ENCODE data around the gene FAM184B.
"Not testable (repeated sequence)": the region's sequence is repeated elsewhere in the genome, so short reads cannot be mapped to it uniquely, and the experiment has no call there.

FAM184B gene

GRCh38 chr4:17713779-17714178 is 67.6 kb downstream of the FAM184B start:
- Histone ChIP-seq H3K27ac (ENCODE audit: insufficient read depth in 1 of 2, low read depth in 1 of 2, low read length in 2 of 2, poor library complexity in 1 of 2, severe bottlenecking in 2 of 2) (no peak overlapping the region), H3K4me3 (ENCODE audit: control insufficient read depth in 1 of 7, extremely low read depth in 1 of 7, insufficient read depth in 4 of 7, low read depth in 2 of 7, low read length in 6 of 7) (no peak overlapping the region), H3K36me3 (ENCODE audit: control insufficient read depth in 4 of 4, insufficient read depth in 4 of 4, low read length in 3 of 4) (no peaks in the 10 kb centered on the region), H3K27me3 (replicated peaks in 2 of 5; ENCODE audit: control insufficient read depth in 4 of 5, insufficient read depth in 5 of 5, low read length in 4 of 5) (peaks cover 0 to 3% (median 0%) of the 10 kb centered on the region in 5 experiments), H3K4me1 (ENCODE audit: control extremely low read depth in 1 of 4, control insufficient read depth in 4 of 4, insufficient read depth in 4 of 4, low read length in 3 of 4) (no peaks in the 10 kb centered on the region), H3K9me3 (ENCODE audit: control extremely low read depth in 1 of 5, control insufficient read depth in 4 of 5, insufficient read depth in 2 of 5, low read depth in 1 of 5, low read length in 4 of 5) (no peaks in the 10 kb centered on the region)
- WGBS (ENCODE audit: insufficient coverage): 91% methylated on average over 4 of the region's 5 CpGs
- CTCF ChIA-PET: no interaction called here
- POLR2A ChIA-PET: no interaction called here
- no peak for DNase-seq

- 80% methylated on average over 5 of the region's 5 CpGs for WGBS (ENCODE audit: insufficient coverage)
- no peak for DNase-seq
- Histone ChIP-seq H3K36me3 (ENCODE audit: control insufficient read depth in 4 of 4, insufficient read depth in 4 of 4, low read length in 3 of 4) (no peaks in the 10 kb centered on the region), H3K27ac (ENCODE audit: insufficient read depth in 1 of 2, low read depth in 1 of 2, low read length in 2 of 2, poor library complexity in 1 of 2, severe bottlenecking in 2 of 2) (no peak overlapping the region), H3K9me3 (ENCODE audit: control extremely low read depth in 1 of 5, control insufficient read depth in 4 of 5, insufficient read depth in 2 of 5, low read depth in 1 of 5, low read length in 4 of 5) (no peaks in the 10 kb centered on the region), H3K4me1 (ENCODE audit: control extremely low read depth in 1 of 4, control insufficient read depth in 4 of 4, insufficient read depth in 4 of 4, low read length in 3 of 4) (no peaks in the 10 kb centered on the region), H3K4me3 (ENCODE audit: control insufficient read depth in 1 of 7, extremely low read depth in 1 of 7, insufficient read depth in 4 of 7, low read depth in 2 of 7, low read length in 6 of 7) (no peak overlapping the region), H3K27me3 (replicated peaks in 2 of 5; ENCODE audit: control insufficient read depth in 4 of 5, insufficient read depth in 5 of 5, low read length in 4 of 5) (no peaks in the 10 kb centered on the region)
- ChIA-PET CTCF (no interaction called here), POLR2A (no interaction called here)
These were observed 69.3 kb downstream of the FAM184B start for GRCh38 chr4:17712166-17712565.

- H3K4me3 ChIP-seq (ENCODE audit: control insufficient read depth in 1 of 7, extremely low read depth in 1 of 7, insufficient read depth in 4 of 7, low read depth in 2 of 7, low read length in 6 of 7); POLR2A ChIA-PET; H3K36me3 ChIP-seq (ENCODE audit: control insufficient read depth in 4 of 4, insufficient read depth in 4 of 4, low read length in 3 of 4); H3K27me3 ChIP-seq (replicated peaks in 2 of 5; ENCODE audit: control insufficient read depth in 4 of 5, insufficient read depth in 5 of 5, low read length in 4 of 5); H3K27ac ChIP-seq (ENCODE audit: insufficient read depth in 1 of 2, low read depth in 1 of 2, low read length in 2 of 2, poor library complexity in 1 of 2, severe bottlenecking in 2 of 2); H3K4me1 ChIP-seq (ENCODE audit: control extremely low read depth in 1 of 4, control insufficient read depth in 4 of 4, insufficient read depth in 4 of 4, low read length in 3 of 4); DNase-seq; CTCF ChIA-PET; H3K9me3 ChIP-seq (ENCODE audit: control extremely low read depth in 1 of 5, control insufficient read depth in 4 of 5, insufficient read depth in 2 of 5, low read depth in 1 of 5, low read length in 4 of 5): not testable (repeated sequence)
- WGBS (ENCODE audit: insufficient coverage): no CpG with 5 or more reads among the region's 8 CpGs
These were observed 70.2 kb downstream of the FAM184B start for GRCh38 chr4:17711206-17711605.

DNA sequence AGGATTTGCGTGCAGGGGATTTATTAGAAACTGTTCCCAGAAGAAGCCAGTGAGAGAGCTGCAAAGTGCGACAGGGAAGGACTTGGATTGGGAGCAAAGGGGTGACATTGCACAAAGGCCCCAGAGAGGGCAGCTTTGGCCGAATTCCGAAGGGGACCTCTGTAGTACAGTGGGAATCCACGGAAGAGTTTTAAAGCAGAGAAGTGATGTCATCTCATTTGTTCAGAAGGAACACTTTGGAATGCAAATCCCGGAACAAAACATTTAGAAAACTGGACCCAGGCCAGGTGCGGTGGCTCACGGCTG is 71.7 kb downstream of the FAM184B start:
- peaks cover 0 to 2% (median 0%) of the 10 kb centered on the region in 5 experiments for H3K27me3 ChIP-seq (replicated peaks in 2 of 5; ENCODE audit: control insufficient read depth in 4 of 5, insufficient read depth in 5 of 5, low read length in 4 of 5)
- ChIA-PET POLR2A (interaction anchor here (0.6 kb wide), 1 partner anchor 1959 kb away, joined by 3 read pairs; no protein-coding TSS in a partner anchor), CTCF (no interaction called here)
- no peaks in the 10 kb centered on the region for H3K9me3 ChIP-seq (ENCODE audit: control extremely low read depth in 1 of 5, control insufficient read depth in 4 of 5, insufficient read depth in 2 of 5, low read depth in 1 of 5, low read length in 4 of 5)
- H3K4me3 ChIP-seq (ENCODE audit: control insufficient read depth in 1 of 7, extremely low read depth in 1 of 7, insufficient read depth in 4 of 7, low read depth in 2 of 7, low read length in 6 of 7): no peak overlapping the region
- no peak overlapping the region for H3K27ac ChIP-seq (ENCODE audit: insufficient read depth in 1 of 2, low read depth in 1 of 2, low read length in 2 of 2, poor library complexity in 1 of 2, severe bottlenecking in 2 of 2)
- H3K4me1 ChIP-seq (ENCODE audit: control extremely low read depth in 1 of 4, control insufficient read depth in 4 of 4, insufficient read depth in 4 of 4, low read length in 3 of 4): no peaks in the 10 kb centered on the region
- H3K36me3 ChIP-seq (ENCODE audit: control insufficient read depth in 4 of 4, insufficient read depth in 4 of 4, low read length in 3 of 4): no peaks in the 10 kb centered on the region
- WGBS (ENCODE audit: insufficient coverage): 97% methylated on average over 8 of the region's 8 CpGs
- DNase-seq: no peak

DNA sequence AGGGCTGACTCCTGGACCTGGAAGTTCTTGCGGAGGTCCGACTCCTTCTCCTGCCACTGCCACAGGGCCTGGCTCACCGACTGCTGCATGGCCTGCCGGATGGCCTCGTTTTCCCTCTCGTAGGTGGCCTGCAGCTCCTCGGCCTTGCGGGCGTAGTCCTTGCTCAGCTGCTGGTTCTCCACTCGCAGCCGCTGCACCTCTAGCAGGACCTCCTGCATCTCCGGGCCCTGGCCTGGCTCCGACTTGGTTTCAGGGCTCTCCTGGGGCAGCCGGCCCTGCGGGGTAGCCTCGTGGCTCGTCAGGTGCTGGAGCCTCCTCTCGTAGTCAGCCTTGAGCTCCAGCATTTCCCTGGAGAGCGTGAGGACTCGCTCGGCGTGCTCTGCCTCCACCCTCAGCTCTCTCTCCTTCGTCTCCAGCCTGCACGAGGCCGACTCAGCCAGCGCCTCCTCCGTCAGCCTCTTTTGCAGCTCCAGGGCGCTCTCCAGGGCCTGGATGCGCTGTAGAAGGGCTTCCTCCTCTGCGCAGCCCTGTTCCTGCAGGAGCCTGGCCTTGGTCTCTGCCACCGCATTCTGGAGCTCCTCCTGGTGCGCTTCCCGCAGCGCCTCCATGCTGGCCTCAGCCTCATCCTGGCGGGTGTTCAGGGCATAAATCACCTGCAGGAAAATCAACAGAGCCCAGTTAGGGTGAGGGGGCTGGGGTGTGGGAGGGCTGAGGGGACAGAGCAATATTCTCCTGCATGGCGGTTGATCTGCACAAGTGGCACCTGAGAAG is 72.2 kb downstream of the FAM184B start:
- no peak overlapping the region for H3K27ac ChIP-seq (ENCODE audit: insufficient read depth in 1 of 2, low read depth in 1 of 2, low read length in 2 of 2, poor library complexity in 1 of 2, severe bottlenecking in 2 of 2)

GRCh38 chr4:17707671-17708070 is 73.8 kb downstream of the FAM184B start:
- 90% methylated on average over 2 of the region's 2 CpGs for whole genome bisulfite sequencing (ENCODE audit: insufficient coverage)
- no peak for DNase-seq
- no peak overlapping the region for H3K4me3 ChIP-seq (ENCODE audit: control insufficient read depth in 1 of 7, extremely low read depth in 1 of 7, insufficient read depth in 4 of 7, low read depth in 2 of 7, low read length in 6 of 7)
- H3K36me3 ChIP-seq (ENCODE audit: control insufficient read depth in 4 of 4, insufficient read depth in 4 of 4, low read length in 3 of 4): no peaks in the 10 kb centered on the region
- ChIA-PET CTCF (no interaction called here), POLR2A (no interaction called here)
- no peaks in the 10 kb centered on the region for H3K9me3 ChIP-seq (ENCODE audit: control extremely low read depth in 1 of 5, control insufficient read depth in 4 of 5, insufficient read depth in 2 of 5, low read depth in 1 of 5, low read length in 4 of 5)
- H3K27me3 ChIP-seq (replicated peaks in 2 of 5; ENCODE audit: control insufficient read depth in 4 of 5, insufficient read depth in 5 of 5, low read length in 4 of 5): peaks cover 0 to 2% (median 0%) of the 10 kb centered on the region in 5 experiments
- no peak overlapping the region for H3K27ac ChIP-seq (ENCODE audit: insufficient read depth in 1 of 2, low read depth in 1 of 2, low read length in 2 of 2, poor library complexity in 1 of 2, severe bottlenecking in 2 of 2)
- H3K4me1 ChIP-seq (ENCODE audit: control extremely low read depth in 1 of 4, control insufficient read depth in 4 of 4, insufficient read depth in 4 of 4, low read length in 3 of 4): no peaks in the 10 kb centered on the region

More for the DNA sequence above, 72.2 kb downstream of the FAM184B start:
- CTCF ChIA-PET: no interaction called here
- Histone ChIP-seq H3K27me3 (replicated peaks in 2 of 5; ENCODE audit: control insufficient read depth in 4 of 5, insufficient read depth in 5 of 5, low read length in 4 of 5) (peaks cover 0 to 2% (median 0%) of the 10 kb centered on the region in 5 experiments), H3K4me3 (ENCODE audit: control insufficient read depth in 1 of 7, extremely low read depth in 1 of 7, insufficient read depth in 4 of 7, low read depth in 2 of 7, low read length in 6 of 7) (no peak overlapping the region), H3K36me3 (ENCODE audit: control insufficient read depth in 4 of 4, insufficient read depth in 4 of 4, low read length in 3 of 4) (no peaks in the 10 kb centered on the region), H3K4me1 (ENCODE audit: control extremely low read depth in 1 of 4, control insufficient read depth in 4 of 4, insufficient read depth in 4 of 4, low read length in 3 of 4) (no peaks in the 10 kb centered on the region), H3K9me3 (ENCODE audit: control extremely low read depth in 1 of 5, control insufficient read depth in 4 of 5, insufficient read depth in 2 of 5, low read depth in 1 of 5, low read length in 4 of 5) (no peaks in the 10 kb centered on the region)
- no peak for DNase-seq
- POLR2A ChIA-PET: interaction anchor here (0.6 kb wide), 1 partner anchor 1960 kb away, joined by 3 read pairs; no protein-coding TSS in a partner anchor
- 93% methylated on average over 36 of the region's 36 CpGs for WGBS (ENCODE audit: insufficient coverage)

- H3K27me3 ChIP-seq (replicated peaks in 2 of 5; ENCODE audit: control insufficient read depth in 4 of 5, insufficient read depth in 5 of 5, low read length in 4 of 5): peaks cover 0 to 2% (median 0%) of the 10 kb centered on the region in 5 experiments
- ChIA-PET CTCF (no interaction called here), POLR2A (no interaction called here)
- H3K9me3 ChIP-seq (ENCODE audit: control extremely low read depth in 1 of 5, control insufficient read depth in 4 of 5, insufficient read depth in 2 of 5, low read depth in 1 of 5, low read length in 4 of 5): no peaks in the 10 kb centered on the region
- DNase-seq: no peak
- no peaks in the 10 kb centered on the region for H3K36me3 ChIP-seq (ENCODE audit: control insufficient read depth in 4 of 4, insufficient read depth in 4 of 4, low read length in 3 of 4)
- no CpG with 5 or more reads among the region's 2 CpGs for WGBS (ENCODE audit: insufficient coverage)
- H3K27ac ChIP-seq (ENCODE audit: insufficient read depth in 1 of 2, low read depth in 1 of 2, low read length in 2 of 2, poor library complexity in 1 of 2, severe bottlenecking in 2 of 2): no peak overlapping the region
- H3K4me1 ChIP-seq (ENCODE audit: control extremely low read depth in 1 of 4, control insufficient read depth in 4 of 4, insufficient read depth in 4 of 4, low read length in 3 of 4): no peaks in the 10 kb centered on the region
- no peak overlapping the region for H3K4me3 ChIP-seq (ENCODE audit: control insufficient read depth in 1 of 7, extremely low read depth in 1 of 7, insufficient read depth in 4 of 7, low read depth in 2 of 7, low read length in 6 of 7)
These were observed 76.3 kb downstream of the FAM184B start for GRCh38 chr4:17705107-17705506.
